BLaER1 treated with 17β-estradiol and CSF1 and Interleukin-3, amounts not matched to agents 10 nM and 100 nM (cell line): ENCODE results near the gene ZBTB12.
A peak's percentile ranks its signal among the peaks of the same experiment; 100 is the strongest.

Experiments
- H3K27ac ChIP-seq, 11 experiments: shearing (Covaris generic); formaldehyde crosslinking; 2 replicates each; pipeline ENCODE4 v1.8.1; 2022
- H3K27me3 ChIP-seq, 11 experiments: shearing (Covaris generic); formaldehyde crosslinking; 2 replicates each; pipeline ENCODE4 v1.8.1; 2022
- H3K36me3 ChIP-seq, 11 experiments: shearing (Covaris generic); formaldehyde crosslinking; 2 replicates each; pipeline ENCODE4 v1.8.1; 2022
- H3K4me1 ChIP-seq, 10 experiments: shearing (Covaris generic); formaldehyde crosslinking; 2 replicates each; pipeline ENCODE4 v1.8.1; 2022
- H3K4me2 ChIP-seq, 11 experiments: shearing (Covaris generic); formaldehyde crosslinking; 2 replicates each; pipeline ENCODE4 v1.8.1; 2022
- H3K4me3 ChIP-seq, 10 experiments: shearing (Covaris generic); formaldehyde crosslinking; 2 replicates each; pipeline ENCODE4 v1.8.1; 2022
- H3K9ac ChIP-seq, 11 experiments: shearing (Covaris generic); formaldehyde crosslinking; 2 replicates each; pipeline ENCODE4 v1.8.1; 2022
- H3K9me3 ChIP-seq, 11 experiments: shearing (Covaris generic); formaldehyde crosslinking; replicated peaks in 1 of 11; 2 replicates each; pipeline ENCODE4 v1.8.1; 2022
- H4K20me1 ChIP-seq, 11 experiments: shearing (Covaris generic); formaldehyde crosslinking; 2 replicates each; pipeline ENCODE4 v1.8.1; 2022
- Cebpa-rat ChIP-seq, 11 experiments: shearing (Covaris generic); IDR thresholded peaks; 2 replicates each; pipeline ENCODE4 v1.8.1; 2022

ZBTB12 gene

GRCh38 chr6:31877651-31878161 lies 24.2 kb downstream of the ZBTB12 start:
- Histone ChIP-seq H3K36me3 (peaks cover 31 to 37% (median 35%) of the 10 kb centered on the region in 11 experiments), H3K27ac (no peak overlapping the region; a peak in 1 of 22 replicates), H3K9me3 (no peaks in the 10 kb centered on the region), H3K4me3 (no peak overlapping the region), H4K20me1 (peaks cover 0 to 13% (median 0%) of the 10 kb centered on the region in 11 experiments; a peak in 1 of 22 replicates), H3K27me3 (no peaks in the 10 kb centered on the region), H3K9ac (peak overlapping the region in 4 of 11 experiments; percentile 9 to 23 (median 13); a peak in 3 of 22 replicates), H3K4me2 (no peak overlapping the region), H3K4me1 (peaks cover 0 to 13% (median 3%) of the 10 kb centered on the region in 10 experiments; a peak in 8 of 20 replicates)
- no peak for TF ChIP-seq Cebpa-rat (IDR thresholded peaks at IDR 0.05)

GRCh38 chr6:31877125-31877650 lies 24.7 kb downstream of the ZBTB12 start:
- Histone ChIP-seq H3K9ac (peak overlapping the region in 1 of 11 experiments; percentile 16; a peak in 1 of 22 replicates), H3K27ac (no peak overlapping the region), H3K4me2 (no peak overlapping the region), H3K36me3 (peaks cover 26 to 31% (median 30%) of the 10 kb centered on the region in 11 experiments), H3K27me3 (no peaks in the 10 kb centered on the region), H4K20me1 (peaks cover 0 to 10% (median 0%) of the 10 kb centered on the region in 11 experiments; a peak in 1 of 22 replicates), H3K4me3 (no peak overlapping the region), H3K9me3 (no peaks in the 10 kb centered on the region), H3K4me1 (peaks cover 0 to 13% (median 3%) of the 10 kb centered on the region in 10 experiments; a peak in 8 of 20 replicates)
- no peak for TF ChIP-seq Cebpa-rat (IDR thresholded peaks at IDR 0.05)

GRCh38 chr6:31876357-31876756 lies 25.5 kb downstream of the ZBTB12 start:
- Histone ChIP-seq H4K20me1 (peaks cover 0 to 7% (median 0%) of the 10 kb centered on the region in 11 experiments; a peak in 1 of 22 replicates), H3K4me2 (no peak overlapping the region), H3K4me1 (peaks cover 0 to 14% (median 4%) of the 10 kb centered on the region in 10 experiments; a peak in 9 of 20 replicates), H3K9me3 (no peaks in the 10 kb centered on the region), H3K4me3 (no peak overlapping the region), H3K27me3 (no peaks in the 10 kb centered on the region), H3K36me3 (peaks cover 20 to 23% (median 22%) of the 10 kb centered on the region in 11 experiments), H3K9ac (no peak overlapping the region), H3K27ac (no peak overlapping the region)
- TF ChIP-seq Cebpa-rat (IDR thresholded peaks at IDR 0.05) = no peak

GRCh38 chr6:31875877-31876276 lies 26.0 kb downstream of the ZBTB12 start:
- H3K4me3 ChIP-seq = no peak overlapping the region
- peaks cover 0 to 2% (median 0%) of the 10 kb centered on the region in 11 experiments; a peak in 1 of 22 replicates for H4K20me1 ChIP-seq
- TF ChIP-seq Cebpa-rat (IDR thresholded peaks at IDR 0.05) = no peak
- no peaks in the 10 kb centered on the region for H3K27me3 ChIP-seq
- H3K9me3 ChIP-seq = no peaks in the 10 kb centered on the region
- peaks cover 15 to 18% (median 17%) of the 10 kb centered on the region in 11 experiments for H3K36me3 ChIP-seq
- H3K27ac ChIP-seq = no peak overlapping the region
- H3K9ac ChIP-seq = peak overlapping the region in 1 of 11 experiments; percentile 19; a peak in 1 of 22 replicates
- H3K4me2 ChIP-seq = no peak overlapping the region
- peaks cover 0 to 19% (median 7%) of the 10 kb centered on the region in 10 experiments; a peak in 16 of 20 replicates for H3K4me1 ChIP-seq

GRCh38 chr6:31874836-31875572 lies 26.9 kb downstream of the ZBTB12 start:
- no peak for TF ChIP-seq Cebpa-rat (IDR thresholded peaks at IDR 0.05)
- Histone ChIP-seq H3K4me2 (peak overlapping the region in 4 of 11 experiments; percentile 10 to 28 (median 22); a peak in 3 of 22 replicates), H4K20me1 (no peaks in the 10 kb centered on the region; a peak in 1 of 22 replicates), H3K27ac (no peak overlapping the region), H3K4me3 (no peak overlapping the region), H3K9ac (no peak overlapping the region), H3K27me3 (no peaks in the 10 kb centered on the region), H3K36me3 (peaks cover 6 to 10% (median 8%) of the 10 kb centered on the region in 11 experiments), H3K9me3 (no peaks in the 10 kb centered on the region), H3K4me1 (peaks cover 0 to 28% (median 15%) of the 10 kb centered on the region in 10 experiments; a peak in 16 of 20 replicates)

- Histone ChIP-seq H3K27ac (no peak overlapping the region), H4K20me1 (no peaks in the 10 kb centered on the region), H3K36me3 (peaks cover 0 to 1% (median under 1%) of the 10 kb centered on the region in 11 experiments; a peak in 7 of 22 replicates), H3K9me3 (no peaks in the 10 kb centered on the region), H3K9ac (no peak overlapping the region), H3K4me3 (no peak overlapping the region), H3K27me3 (no peaks in the 10 kb centered on the region), H3K4me2 (peak overlapping the region in 3 of 11 experiments; percentile 21 to 28 (median 23); a peak in 3 of 22 replicates), H3K4me1 (peaks cover 0 to 35% (median 23%) of the 10 kb centered on the region in 10 experiments; a peak in 16 of 20 replicates)
- no peak for TF ChIP-seq Cebpa-rat (IDR thresholded peaks at IDR 0.05)
These were observed 27.7 kb downstream of the ZBTB12 start for GRCh38 chr6:31874084-31874670.

- H3K4me2 ChIP-seq = peak overlapping the region in 9 of 11 experiments; percentile 19 to 63 (median 48); a peak in 16 of 22 replicates
- H3K27ac ChIP-seq = no peak overlapping the region
- no peaks in the 10 kb centered on the region for H3K9me3 ChIP-seq
These were observed 30.7 kb downstream of the ZBTB12 start for GRCh38 chr6:31871046-31871659.

GRCh38 chr6:31870385-31870921 lies 31.4 kb downstream of the ZBTB12 start:
- 0 out of 22 replicates have a peak overlapping the region, but pooled peaks of 2 of the 11 experiments have one; percentile 3 to 4 for H3K9ac ChIP-seq
- no peak overlapping the region for H3K4me3 ChIP-seq
- peaks cover 0 to 45% (median 36%) of the 10 kb centered on the region in 10 experiments; a peak in 17 of 20 replicates for H3K4me1 ChIP-seq
- H3K27ac ChIP-seq = no peak overlapping the region
- no peaks in the 10 kb centered on the region for H3K9me3 ChIP-seq
- H3K27me3 ChIP-seq = no peaks in the 10 kb centered on the region
- H4K20me1 ChIP-seq = no peaks in the 10 kb centered on the region
- H3K4me2 ChIP-seq = peak overlapping the region in 9 of 11 experiments; percentile 21 to 63 (median 48); a peak in 16 of 22 replicates
- no peak for TF ChIP-seq Cebpa-rat (IDR thresholded peaks at IDR 0.05)
- H3K36me3 ChIP-seq = no peaks in the 10 kb centered on the region

More at GRCh38 chr6:31871046-31871659, 30.7 kb downstream of the ZBTB12 start:
- Histone ChIP-seq H3K36me3 (no peaks in the 10 kb centered on the region), H3K4me3 (no peak overlapping the region), H3K27me3 (no peaks in the 10 kb centered on the region), H3K9ac (0 out of 22 replicates have a peak overlapping the region, but pooled peaks of 2 of the 11 experiments have one; percentile 3 to 4), H3K4me1 (peaks cover 0 to 41% (median 30%) of the 10 kb centered on the region in 10 experiments; a peak in 16 of 20 replicates), H4K20me1 (no peaks in the 10 kb centered on the region)
- TF ChIP-seq Cebpa-rat (IDR thresholded peaks at IDR 0.05) = no peak
